GM23338 (cell line): Measurements from ENCODE around the gene PRDM5. TPM values are rescaled to one million over a fixed set of nuclear protein-coding genes. Genes with fewer than 3 reads are reported as not detected.
A peak's percentile ranks its signal among the peaks of the same experiment; 100 is the strongest.

ENCODE experiments used
- ATAC-seq: fragments of 200-7000 bp; cut with Tn5 transposase; 3 replicates; pipeline ENCODE4 v1.9.1; 2020
- DNase-seq: peaks from one replicate; pipeline ENCODE4 v3.0.0-alpha.2; 2015; ENCODE audit warnings: low spot score
- H2AFZ ChIP-seq: fragments of 200-600 bp; sonication (generic); 2 replicates; pipeline ENCODE4 v1.8.0; 2016; ENCODE audit warnings: antibody characterized with exemption, mild to moderate bottlenecking, moderate library complexity
- H3F3A ChIP-seq: fragments of 200-600 bp; sonication (generic); replicated peaks from 2 replicates; pipeline ENCODE4 v1.8.0; 2017; ENCODE audit warnings: antibody characterized with exemption, mixed run types, low read depth
- H3K27ac ChIP-seq: fragments of 200-600 bp; sonication (generic); 2 replicates; pipeline ENCODE4 v1.6.1; 2016; ENCODE audit warnings: low read depth
- H3K27me3 ChIP-seq: fragments of 200-600 bp; sonication (generic); 2 replicates; pipeline ENCODE4 v1.8.0; 2016; ENCODE audit warnings: mild to moderate bottlenecking, mixed run types, moderate library complexity; ENCODE audit not compliant: insufficient read depth
- H3K36me3 ChIP-seq: fragments of 200-600 bp; sonication (generic); 2 replicates; pipeline ENCODE4 v1.8.0; 2016; ENCODE audit warnings: mild to moderate bottlenecking; ENCODE audit not compliant: insufficient read depth
- H3K4me1 ChIP-seq: fragments of 200-600 bp; sonication (generic); 2 replicates; pipeline ENCODE4 v1.8.0; 2016; ENCODE audit warnings: mild to moderate bottlenecking, moderate library complexity; ENCODE audit not compliant: insufficient read depth
- H3K4me2 ChIP-seq: fragments of 200-600 bp; sonication (generic); 2 replicates; pipeline ENCODE4 v1.7.1; 2017; ENCODE audit warnings: mixed run types
- H3K4me3 ChIP-seq: fragments of 200-600 bp; sonication (generic); 2 replicates; pipeline ENCODE4 v1.6.1; 2016; ENCODE audit warnings: mixed run types
- H3K79me2 ChIP-seq: fragments of 200-600 bp; sonication (generic); replicated peaks from 2 replicates; pipeline ENCODE4 v1.8.0; 2017; ENCODE audit warnings: mild to moderate bottlenecking; ENCODE audit not compliant: insufficient read depth
- H3K9me2 ChIP-seq: fragments of 200-600 bp; sonication (generic); 2 replicates; pipeline ENCODE4 v1.8.0; 2017; ENCODE audit not compliant: insufficient read depth
- H4K20me1 ChIP-seq: fragments of 200-600 bp; sonication (generic); replicated peaks from 2 replicates; pipeline ENCODE4 v1.8.0; 2017; ENCODE audit warnings: mild to moderate bottlenecking; ENCODE audit not compliant: insufficient read depth
- H3K27ac Mint-ChIP-seq: 2 replicates; pipeline ENCODE4 v1.8.0; 2020; ENCODE audit warnings: inconsistent platforms, mild to moderate bottlenecking, moderate library complexity, mixed read lengths
- H3K27me3 Mint-ChIP-seq: 3 replicates; pipeline ENCODE4 v1.8.0; 2022; ENCODE audit warnings: low read depth, mild to moderate bottlenecking, moderate library complexity, mixed read lengths, inconsistent platforms; ENCODE audit not compliant: insufficient read depth, poor library complexity
- H3K36me3 Mint-ChIP-seq: 3 replicates; pipeline ENCODE4 v1.8.0; 2021; ENCODE audit warnings: low read depth, mild to moderate bottlenecking, inconsistent platforms, moderate library complexity, mixed read lengths
- H3K4me1 Mint-ChIP-seq: 3 replicates; pipeline ENCODE4 v1.8.0; 2020; ENCODE audit warnings: mild to moderate bottlenecking, inconsistent platforms, mixed read lengths
- H3K4me3 Mint-ChIP-seq: 3 replicates; pipeline ENCODE4 v1.8.0; 2021; ENCODE audit warnings: moderate library complexity, mild to moderate bottlenecking, inconsistent platforms, mixed read lengths
- H3K9me3 Mint-ChIP-seq: 3 replicates; pipeline ENCODE4 v1.8.0; 2020; ENCODE audit warnings: moderate library complexity, mild to moderate bottlenecking, inconsistent platforms, mixed read lengths
- NANOG ChIP-seq: IDR thresholded peaks from 2 replicates; pipeline ENCODE4 v1.6.1; 2016; ENCODE audit warnings: antibody characterized with exemption, borderline replicate concordance
- polyA plus RNA-seq: library from polyadenylated mRNA; unstranded; fragments of >200 nt; fragmentation: Nextera tagmentation; extraction: Ambion mirVana; gene quantifications from 2 replicates; pipeline ENCODE4 v1.2.1, GENCODE V29; 2016
- total RNA-seq: library from RNA; depleted of rRNA; stranded (reverse); fragments of >200 nt; shearing (Covaris generic); gene quantifications from 2 replicates; pipeline ENCODE4 v1.2.3, GENCODE V29; 2014
- TF ChIP-seq, protein P1 (sequence below): IDR thresholded peaks from 2 replicates; pipeline ENCODE4 v1.6.1; 2016; ENCODE audit warnings: antibody characterized with exemption
- TF ChIP-seq, protein P2 (sequence below), 2 experiments: fragments of 200-600 bp in 1 of 2; sonication (generic) in 1 of 2; conservative IDR thresholded peaks; 2 replicates each; pipeline versions ENCODE4 v1.5.1 to v1.6.1; 2016 to 2017; ENCODE audit warnings: antibody characterized with exemption in 2 of 2, low read depth in 2 of 2, mild to moderate bottlenecking in 2 of 2, moderate library complexity in 1 of 2
- TF ChIP-seq, protein P3 (sequence below): fragments of 250-450 bp; sonication (Bioruptor Pico); IDR thresholded peaks from 2 replicates; pipeline ENCODE4 v1.5.0; 2020; ENCODE audit warnings: mild to moderate bottlenecking, moderate library complexity

Gene PRDM5
- total and polyA plus RNA-seq, 2 experiments from 2014 or later: 11.2 to 40.4 TPM

DNA sequence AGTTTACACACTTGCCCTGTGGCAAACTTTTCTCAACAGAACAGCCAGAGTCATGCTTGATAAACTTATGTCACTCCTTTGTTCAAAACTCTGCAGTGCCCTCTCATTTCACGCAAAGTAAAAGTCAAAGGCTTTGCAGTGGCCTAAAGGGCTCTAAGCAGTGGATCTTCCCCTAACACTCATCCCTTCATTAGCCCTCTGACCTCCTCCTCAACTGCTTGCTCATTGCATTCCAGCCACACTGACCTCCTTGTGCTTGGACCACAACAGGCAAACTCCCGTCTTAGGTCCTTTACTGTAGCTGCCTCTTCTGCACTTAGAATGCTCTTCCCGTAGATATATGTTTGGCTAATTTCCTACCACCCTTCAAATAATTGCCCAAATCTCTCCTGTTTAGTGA lies 5.6 kb downstream of the PRDM5 start:
- Histone ChIP-seq H3K79me2 (peaks cover 90% of the 10 kb centered on the region), H3K4me3 (no peak overlapping the region), H3K9me2 (no peaks in the 10 kb centered on the region), H4K20me1 (peaks cover 5% of the 10 kb centered on the region; the same call in 1 of the 2 replicates), H3K27me3 (no peaks in the 10 kb centered on the region), H3F3A (no peaks in the 10 kb centered on the region), H3K27ac (no peak overlapping the region), H3K36me3 (no peaks in the 10 kb centered on the region), H3K4me1 (peaks cover 25% of the 10 kb centered on the region), H2AFZ (no peak overlapping the region), H3K4me2 (no peak overlapping the region)
- Mint-ChIP-seq H3K27me3 (peaks cover 6% of the 10 kb centered on the region), H3K4me3 (no peak overlapping the region), H3K4me1 (peaks cover 49% of the 10 kb centered on the region), H3K9me3 (no peaks in the 10 kb centered on the region), H3K27ac (no peak overlapping the region), H3K36me3 (peaks cover 8% of the 10 kb centered on the region; the same call in 1 of the 3 replicates)
- TF ChIP-seq, protein P1, sequence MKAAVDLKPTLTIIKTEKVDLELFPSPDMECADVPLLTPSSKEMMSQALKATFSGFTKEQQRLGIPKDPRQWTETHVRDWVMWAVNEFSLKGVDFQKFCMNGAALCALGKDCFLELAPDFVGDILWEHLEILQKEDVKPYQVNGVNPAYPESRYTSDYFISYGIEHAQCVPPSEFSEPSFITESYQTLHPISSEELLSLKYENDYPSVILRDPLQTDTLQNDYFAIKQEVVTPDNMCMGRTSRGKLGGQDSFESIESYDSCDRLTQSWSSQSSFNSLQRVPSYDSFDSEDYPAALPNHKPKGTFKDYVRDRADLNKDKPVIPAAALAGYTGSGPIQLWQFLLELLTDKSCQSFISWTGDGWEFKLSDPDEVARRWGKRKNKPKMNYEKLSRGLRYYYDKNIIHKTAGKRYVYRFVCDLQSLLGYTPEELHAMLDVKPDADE: no peak
- TF ChIP-seq NANOG: no peak
- TF ChIP-seq, protein P2, sequence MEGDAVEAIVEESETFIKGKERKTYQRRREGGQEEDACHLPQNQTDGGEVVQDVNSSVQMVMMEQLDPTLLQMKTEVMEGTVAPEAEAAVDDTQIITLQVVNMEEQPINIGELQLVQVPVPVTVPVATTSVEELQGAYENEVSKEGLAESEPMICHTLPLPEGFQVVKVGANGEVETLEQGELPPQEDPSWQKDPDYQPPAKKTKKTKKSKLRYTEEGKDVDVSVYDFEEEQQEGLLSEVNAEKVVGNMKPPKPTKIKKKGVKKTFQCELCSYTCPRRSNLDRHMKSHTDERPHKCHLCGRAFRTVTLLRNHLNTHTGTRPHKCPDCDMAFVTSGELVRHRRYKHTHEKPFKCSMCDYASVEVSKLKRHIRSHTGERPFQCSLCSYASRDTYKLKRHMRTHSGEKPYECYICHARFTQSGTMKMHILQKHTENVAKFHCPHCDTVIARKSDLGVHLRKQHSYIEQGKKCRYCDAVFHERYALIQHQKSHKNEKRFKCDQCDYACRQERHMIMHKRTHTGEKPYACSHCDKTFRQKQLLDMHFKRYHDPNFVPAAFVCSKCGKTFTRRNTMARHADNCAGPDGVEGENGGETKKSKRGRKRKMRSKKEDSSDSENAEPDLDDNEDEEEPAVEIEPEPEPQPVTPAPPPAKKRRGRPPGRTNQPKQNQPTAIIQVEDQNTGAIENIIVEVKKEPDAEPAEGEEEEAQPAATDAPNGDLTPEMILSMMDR (conservative IDR thresholded peaks at IDR 0.05; ENCODE audit: low read depth in 2 of 2): no peak
- TF ChIP-seq, protein P3, sequence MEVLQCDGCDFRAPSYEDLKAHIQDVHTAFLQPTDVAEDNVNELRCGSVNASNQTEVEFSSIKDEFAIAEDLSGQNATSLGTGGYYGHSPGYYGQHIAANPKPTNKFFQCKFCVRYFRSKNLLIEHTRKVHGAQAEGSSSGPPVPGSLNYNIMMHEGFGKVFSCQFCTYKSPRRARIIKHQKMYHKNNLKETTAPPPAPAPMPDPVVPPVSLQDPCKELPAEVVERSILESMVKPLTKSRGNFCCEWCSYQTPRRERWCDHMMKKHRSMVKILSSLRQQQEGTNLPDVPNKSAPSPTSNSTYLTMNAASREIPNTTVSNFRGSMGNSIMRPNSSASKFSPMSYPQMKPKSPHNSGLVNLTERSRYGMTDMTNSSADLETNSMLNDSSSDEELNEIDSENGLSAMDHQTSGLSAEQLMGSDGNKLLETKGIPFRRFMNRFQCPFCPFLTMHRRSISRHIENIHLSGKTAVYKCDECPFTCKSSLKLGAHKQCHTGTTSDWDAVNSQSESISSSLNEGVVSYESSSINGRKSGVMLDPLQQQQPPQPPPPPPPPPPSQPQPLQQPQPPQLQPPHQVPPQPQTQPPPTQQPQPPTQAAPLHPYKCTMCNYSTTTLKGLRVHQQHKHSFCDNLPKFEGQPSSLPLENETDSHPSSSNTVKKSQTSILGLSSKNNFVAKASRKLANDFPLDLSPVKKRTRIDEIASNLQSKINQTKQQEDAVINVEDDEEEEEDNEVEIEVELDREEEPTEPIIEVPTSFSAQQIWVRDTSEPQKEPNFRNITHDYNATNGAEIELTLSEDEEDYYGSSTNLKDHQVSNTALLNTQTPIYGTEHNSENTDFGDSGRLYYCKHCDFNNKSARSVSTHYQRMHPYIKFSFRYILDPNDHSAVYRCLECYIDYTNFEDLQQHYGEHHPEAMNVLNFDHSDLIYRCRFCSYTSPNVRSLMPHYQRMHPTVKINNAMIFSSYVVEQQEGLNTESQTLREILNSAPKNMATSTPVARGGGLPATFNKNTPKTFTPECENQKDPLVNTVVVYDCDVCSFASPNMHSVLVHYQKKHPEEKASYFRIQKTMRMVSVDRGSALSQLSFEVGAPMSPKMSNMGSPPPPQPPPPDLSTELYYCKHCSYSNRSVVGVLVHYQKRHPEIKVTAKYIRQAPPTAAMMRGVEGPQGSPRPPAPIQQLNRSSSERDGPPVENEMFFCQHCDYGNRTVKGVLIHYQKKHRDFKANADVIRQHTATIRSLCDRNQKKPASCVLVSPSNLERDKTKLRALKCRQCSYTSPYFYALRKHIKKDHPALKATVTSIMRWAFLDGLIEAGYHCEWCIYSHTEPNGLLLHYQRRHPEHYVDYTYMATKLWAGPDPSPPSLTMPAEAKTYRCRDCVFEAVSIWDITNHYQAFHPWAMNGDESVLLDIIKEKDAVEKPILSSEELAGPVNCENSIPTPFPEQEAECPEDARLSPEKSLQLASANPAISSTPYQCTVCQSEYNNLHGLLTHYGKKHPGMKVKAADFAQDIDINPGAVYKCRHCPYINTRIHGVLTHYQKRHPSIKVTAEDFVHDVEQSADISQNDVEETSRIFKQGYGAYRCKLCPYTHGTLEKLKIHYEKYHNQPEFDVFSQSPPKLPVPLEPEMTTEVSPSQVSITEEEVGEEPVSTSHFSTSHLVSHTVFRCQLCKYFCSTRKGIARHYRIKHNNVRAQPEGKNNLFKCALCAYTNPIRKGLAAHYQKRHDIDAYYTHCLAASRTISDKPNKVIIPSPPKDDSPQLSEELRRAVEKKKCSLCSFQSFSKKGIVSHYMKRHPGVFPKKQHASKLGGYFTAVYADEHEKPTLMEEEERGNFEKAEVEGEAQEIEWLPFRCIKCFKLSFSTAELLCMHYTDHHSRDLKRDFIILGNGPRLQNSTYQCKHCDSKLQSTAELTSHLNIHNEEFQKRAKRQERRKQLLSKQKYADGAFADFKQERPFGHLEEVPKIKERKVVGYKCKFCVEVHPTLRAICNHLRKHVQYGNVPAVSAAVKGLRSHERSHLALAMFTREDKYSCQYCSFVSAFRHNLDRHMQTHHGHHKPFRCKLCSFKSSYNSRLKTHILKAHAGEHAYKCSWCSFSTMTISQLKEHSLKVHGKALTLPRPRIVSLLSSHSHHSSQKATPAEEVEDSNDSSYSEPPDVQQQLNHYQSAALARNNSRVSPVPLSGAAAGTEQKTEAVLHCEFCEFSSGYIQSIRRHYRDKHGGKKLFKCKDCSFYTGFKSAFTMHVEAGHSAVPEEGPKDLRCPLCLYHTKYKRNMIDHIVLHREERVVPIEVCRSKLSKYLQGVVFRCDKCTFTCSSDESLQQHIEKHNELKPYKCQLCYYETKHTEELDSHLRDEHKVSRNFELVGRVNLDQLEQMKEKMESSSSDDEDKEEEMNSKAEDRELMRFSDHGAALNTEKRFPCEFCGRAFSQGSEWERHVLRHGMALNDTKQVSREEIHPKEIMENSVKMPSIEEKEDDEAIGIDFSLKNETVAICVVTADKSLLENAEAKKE (CRISPR knock-in tag): no peak
- ATAC-seq: peak; percentile 17; the same call in 2 of the 3 replicates
- DNase-seq: peak; percentile 12
